ENCODE results near the gene CDR2. TPM values are rescaled to one million over a fixed set of nuclear protein-coding genes. Genes with fewer than 3 reads are reported as not detected.

CDR2 gene
- total and polyA plus RNA-seq, 2 donors (not counting 1 experiment from before 2014, with no cell fraction given), result 8.0 to 11.3 TPM

DNA sequence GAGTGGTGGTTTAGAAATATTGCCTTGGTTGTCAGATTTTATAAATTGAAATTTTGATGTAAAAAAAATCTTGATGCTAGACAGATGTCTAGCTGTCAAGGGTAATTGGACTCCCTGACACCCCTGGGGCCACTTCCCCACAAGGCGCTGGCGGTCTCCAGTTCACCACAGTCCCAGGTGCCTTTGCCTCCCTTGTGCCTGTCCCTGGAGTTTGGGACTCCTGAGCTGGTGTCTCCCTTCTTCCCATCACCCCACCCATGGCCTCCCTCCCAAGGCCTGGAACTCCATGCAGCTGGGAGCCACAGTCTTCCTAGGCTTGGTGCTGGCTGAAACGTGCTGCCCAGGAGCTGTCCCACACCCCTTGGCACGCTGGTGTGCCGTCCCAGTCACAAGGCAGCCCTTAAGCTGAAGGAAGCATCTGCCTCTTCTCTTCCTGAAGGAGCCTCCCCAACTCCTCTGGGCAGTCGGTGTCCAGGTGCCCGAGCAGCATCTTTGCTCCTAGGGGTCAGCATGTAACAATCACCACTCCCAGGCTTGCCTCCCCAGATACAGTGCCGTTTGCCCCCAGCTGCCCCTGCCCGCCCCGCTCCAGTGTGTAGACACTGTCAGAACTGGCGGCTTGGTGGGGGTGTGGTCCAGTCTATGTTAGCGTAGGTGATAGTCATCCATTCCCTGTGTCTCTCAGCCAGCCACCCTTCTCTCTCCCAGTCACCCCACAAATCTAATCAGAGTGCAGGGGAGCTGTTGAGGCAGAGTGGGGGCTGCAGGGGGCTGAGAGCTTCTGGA is 51.1 kb downstream of the CDR2 start:
- Mint-ChIP-seq H3K27ac (no peak overlapping the region), H3K4me3 (no peak overlapping the region), H3K4me1 (no peaks in the 10 kb centered on the region), H3K27me3 (no peaks in the 10 kb centered on the region), H3K9me3 (ENCODE audit: insufficient read depth) (no peaks in the 10 kb centered on the region)
- ChIA-PET POLR2A (no interaction called here), CTCF (no interaction called here)
- H2AFZ ChIP-seq (ENCODE audit: insufficient read depth, low read depth, low read length, poor library complexity, severe bottlenecking), result no peak overlapping the region
- ATAC-seq (ENCODE audit: low read depth) (no peak), DNase-seq (no peak)
- H3K9ac ChIP-seq (ENCODE audit: low read length), result no peak overlapping the region
- no peak overlapping the region for H3K4me2 ChIP-seq (replicated peaks; ENCODE audit: low read depth, low read length, poor library complexity, severe bottlenecking)
- H3K4me1 ChIP-seq (ENCODE audit: control insufficient read depth in 2 of 2, insufficient read depth in 2 of 2, low read length in 2 of 2), result no peaks in the 10 kb centered on the region
- no peaks in the 10 kb centered on the region for H3K9me3 ChIP-seq (ENCODE audit: control extremely low read depth in 1 of 3, control insufficient read depth in 2 of 3, insufficient read depth in 1 of 3, low read length in 2 of 3)
- no peak overlapping the region for H3K27ac ChIP-seq (ENCODE audit: low read length in 2 of 2)
- intact Hi-C loops (cut with micrococcal nuclease), result loop anchor here (5.0 kb wide), 1 partner anchor 1166 kb away; the partner anchor contains the start of gene LDAF1
- peaks cover 0 to 92% of the 10 kb centered on the region in 2 experiments for H3K36me3 ChIP-seq (replicated peaks in 1 of 2; ENCODE audit: control extremely low read depth in 1 of 2, control insufficient read depth in 1 of 2, extremely low read depth in 1 of 2, insufficient read depth in 2 of 2, low read length in 1 of 2)
- H3K4me3 ChIP-seq (ENCODE audit: control extremely low read depth in 1 of 5, extremely low read depth in 1 of 5, insufficient read depth in 1 of 5, low read depth in 2 of 5, low read length in 4 of 5), result no peak overlapping the region
- H3K79me2 ChIP-seq (ENCODE audit: control insufficient read depth, insufficient read depth, low read length), result peaks cover 14% of the 10 kb centered on the region
- peaks cover 51% of the 10 kb centered on the region for H4K20me1 ChIP-seq (ENCODE audit: control insufficient read depth, insufficient read depth, low read length, poor library complexity, severe bottlenecking)
- no peaks in the 10 kb centered on the region for H3K27me3 ChIP-seq (replicated peaks in 1 of 4; ENCODE audit: control extremely low read depth in 1 of 4, control insufficient read depth in 3 of 4, insufficient read depth in 4 of 4, low read length in 3 of 4)
- WGBS (ENCODE audit: insufficient coverage), result 98% methylated on average over 8 of the region's 12 CpGs
- TF ChIP-seq, protein P1, sequence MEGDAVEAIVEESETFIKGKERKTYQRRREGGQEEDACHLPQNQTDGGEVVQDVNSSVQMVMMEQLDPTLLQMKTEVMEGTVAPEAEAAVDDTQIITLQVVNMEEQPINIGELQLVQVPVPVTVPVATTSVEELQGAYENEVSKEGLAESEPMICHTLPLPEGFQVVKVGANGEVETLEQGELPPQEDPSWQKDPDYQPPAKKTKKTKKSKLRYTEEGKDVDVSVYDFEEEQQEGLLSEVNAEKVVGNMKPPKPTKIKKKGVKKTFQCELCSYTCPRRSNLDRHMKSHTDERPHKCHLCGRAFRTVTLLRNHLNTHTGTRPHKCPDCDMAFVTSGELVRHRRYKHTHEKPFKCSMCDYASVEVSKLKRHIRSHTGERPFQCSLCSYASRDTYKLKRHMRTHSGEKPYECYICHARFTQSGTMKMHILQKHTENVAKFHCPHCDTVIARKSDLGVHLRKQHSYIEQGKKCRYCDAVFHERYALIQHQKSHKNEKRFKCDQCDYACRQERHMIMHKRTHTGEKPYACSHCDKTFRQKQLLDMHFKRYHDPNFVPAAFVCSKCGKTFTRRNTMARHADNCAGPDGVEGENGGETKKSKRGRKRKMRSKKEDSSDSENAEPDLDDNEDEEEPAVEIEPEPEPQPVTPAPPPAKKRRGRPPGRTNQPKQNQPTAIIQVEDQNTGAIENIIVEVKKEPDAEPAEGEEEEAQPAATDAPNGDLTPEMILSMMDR (IDR thresholded peaks at IDR 0.05), result no peak
- TF ChIP-seq EZH2 (IDR thresholded peaks at IDR 0.05; ENCODE audit: borderline replicate concordance, insufficient read depth, low read depth, low read length, poor library complexity, severe bottlenecking), result no peak

DNA sequence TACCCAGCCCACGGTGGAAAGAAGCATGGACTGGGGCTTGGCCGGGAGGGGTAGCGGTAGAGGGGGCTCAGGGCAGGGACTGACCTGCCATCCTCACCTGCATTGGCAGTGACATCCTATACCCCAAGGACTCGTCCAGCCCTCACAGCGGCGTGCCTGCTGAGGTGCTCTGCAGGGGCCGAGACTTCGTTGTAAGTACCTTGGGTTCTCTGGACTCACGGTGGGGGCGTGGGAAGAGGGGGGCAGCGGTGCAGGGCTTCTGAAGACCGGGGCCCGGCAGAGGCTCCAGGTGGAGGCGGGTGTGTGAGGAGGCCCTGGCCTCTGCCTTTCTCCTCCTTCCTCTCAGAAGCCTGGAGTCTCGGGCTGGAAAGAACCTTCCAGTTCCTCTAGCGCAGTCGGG is 51.7 kb downstream of the CDR2 start:
- Histone ChIP-seq H3K4me3 (ENCODE audit: control extremely low read depth in 1 of 5, extremely low read depth in 1 of 5, insufficient read depth in 1 of 5, low read depth in 2 of 5, low read length in 4 of 5) (no peak overlapping the region), H3K4me1 (ENCODE audit: control insufficient read depth in 2 of 2, insufficient read depth in 2 of 2, low read length in 2 of 2) (no peaks in the 10 kb centered on the region), H3K79me2 (ENCODE audit: control insufficient read depth, insufficient read depth, low read length) (peaks cover 14% of the 10 kb centered on the region), H3K9me3 (ENCODE audit: control extremely low read depth in 1 of 3, control insufficient read depth in 2 of 3, insufficient read depth in 1 of 3, low read length in 2 of 3) (no peaks in the 10 kb centered on the region), H3K27me3 (replicated peaks in 1 of 4; ENCODE audit: control extremely low read depth in 1 of 4, control insufficient read depth in 3 of 4, insufficient read depth in 4 of 4, low read length in 3 of 4) (no peaks in the 10 kb centered on the region), H3K4me2 (replicated peaks; ENCODE audit: low read depth, low read length, poor library complexity, severe bottlenecking) (no peak overlapping the region), H4K20me1 (ENCODE audit: control insufficient read depth, insufficient read depth, low read length, poor library complexity, severe bottlenecking) (peaks cover 47% of the 10 kb centered on the region), H3K36me3 (replicated peaks in 1 of 2; ENCODE audit: control extremely low read depth in 1 of 2, control insufficient read depth in 1 of 2, extremely low read depth in 1 of 2, insufficient read depth in 2 of 2, low read length in 1 of 2) (peaks cover 0 to 88% of the 10 kb centered on the region in 2 experiments), H2AFZ (ENCODE audit: insufficient read depth, low read depth, low read length, poor library complexity, severe bottlenecking) (no peak overlapping the region), H3K9ac (ENCODE audit: low read length) (no peak overlapping the region), H3K27ac (ENCODE audit: low read length in 2 of 2) (no peak overlapping the region)
- WGBS (ENCODE audit: insufficient coverage), result 98% methylated on average over 10 of the region's 17 CpGs
- Mint-ChIP-seq H3K9me3 (ENCODE audit: insufficient read depth) (no peaks in the 10 kb centered on the region), H3K4me1 (no peaks in the 10 kb centered on the region), H3K27ac (no peak overlapping the region), H3K4me3 (no peak overlapping the region), H3K27me3 (no peaks in the 10 kb centered on the region)
- no peak for TF ChIP-seq EZH2 (IDR thresholded peaks at IDR 0.05; ENCODE audit: borderline replicate concordance, insufficient read depth, low read depth, low read length, poor library complexity, severe bottlenecking)
- TF ChIP-seq, protein P1 (IDR thresholded peaks at IDR 0.05), result no peak
- POLR2A ChIA-PET, result no interaction called here
- ATAC-seq (ENCODE audit: low read depth) (no peak), DNase-seq (peak; percentile 14)
- CTCF ChIA-PET, result interaction anchor here (0.9 kb wide), 1 partner anchor 1166 kb away, joined by 4 read pairs; no protein-coding TSS in a partner anchor
- intact Hi-C loops (cut with micrococcal nuclease), result loop anchor here (5.0 kb wide), 1 partner anchor 1165 kb away; the partner anchor contains the start of gene LDAF1
